PC-3 (cell line): Measurements from ENCODE around the gene PJA1.

Source experiments
- CTCF ChIP-seq: fragments of 300-600 bp; sonication (generic); conservative IDR thresholded peaks from 2 replicates; pipeline ENCODE4 v1.5.1; 2017; ENCODE audit warnings: antibody characterized with exemption, low read depth, mild to moderate bottlenecking, low read length
- EZH2phosphoT487 ChIP-seq: fragments of 300-600 bp; sonication (generic); IDR thresholded peaks from 2 replicates; pipeline ENCODE4 v1.6.1; 2018; ENCODE audit warnings: mild to moderate bottlenecking, antibody characterized with exemption, low read length, borderline replicate concordance

GRCh38 chrX:69152417-69152841, 12.8 kb downstream of the PJA1 start:
- TF ChIP-seq CTCF = no peak
- TF ChIP-seq EZH2phosphoT487 = no peak
